Gastroesophageal sphincter (tissue), 4 donors: ENCODE data around the gene LHFPL3. TPM values are rescaled to one million over a fixed set of nuclear protein-coding genes. Genes with fewer than 3 reads are reported as not detected.

ENCODE experiments used
- ATAC-seq: fragments of 150-250 bp; one replicate; pipeline ENCODE4 v1.9.1; 2016; ENCODE audit warnings: mild to moderate bottlenecking, moderate library complexity
- H3K27ac ChIP-seq, 4 donors: fragments of 200-600 bp; sonication (generic) in 3 of 4; 1 replicate in 3 of 4; 2 replicates in 1 of 4; pipeline ENCODE4 v1.5.1; 2016 to 2019
- H3K27me3 ChIP-seq: fragments of 200-600 bp; sonication (generic); one replicate; pipeline ENCODE4 v1.5.1; 2019
- H3K36me3 ChIP-seq, 2 donors: fragments of 200-600 bp; sonication (generic); one replicate each; pipeline ENCODE4 v1.5.1; 2019; ENCODE audit warnings: control low read depth in 1 of 2
- H3K4me1 ChIP-seq, 3 donors: fragments of 200-600 bp; sonication (generic); 1 replicate in 2 of 3; 2 replicates in 1 of 3; pipeline ENCODE4 v1.5.1; 2016 to 2019; ENCODE audit warnings: control low read depth in 2 of 3
- H3K4me3 ChIP-seq, 2 donors: fragments of 200-600 bp; sonication (generic); one replicate each; pipeline ENCODE4 v1.5.1; 2019; ENCODE audit warnings: mild to moderate bottlenecking in 1 of 2, moderate library complexity in 1 of 2
- H3K9me3 ChIP-seq, 3 donors: fragments of 200-600 bp; sonication (generic); one replicate each; pipeline ENCODE4 v1.5.1; 2017 to 2019; ENCODE audit warnings: control low read depth in 2 of 3
- EP300 ChIP-seq: sonication (generic); formaldehyde crosslinking; IDR thresholded peaks from one replicate; pipeline ENCODE4 v1.6.1; 2017; ENCODE audit warnings: antibody characterized with exemption, mild to moderate bottlenecking
- POLR2A ChIP-seq, 2 donors: fragments of 450-650 bp; IDR thresholded peaks; one replicate each; pipeline ENCODE4 v1.6.1; 2017; ENCODE audit warnings: antibody characterized with exemption in 2 of 2, mild to moderate bottlenecking in 2 of 2, moderate library complexity in 1 of 2
- POLR2AphosphoS5 ChIP-seq: sonication (generic); formaldehyde crosslinking; IDR thresholded peaks from one replicate; pipeline ENCODE4 v1.6.1; 2017; ENCODE audit warnings: antibody characterized with exemption
- WGBS, 2 donors: methylation state at CpG; one replicate each; pipeline ENCODE4 v1.1.5; 2018; ENCODE audit warnings: low coverage in 1 of 2; 5-methylcytosine and 5-hydroxymethylcytosine counted together
- total RNA-seq, 4 donors: library from RNA; depleted of rRNA; stranded (reverse); fragments of >200 nt; gene quantifications; one replicate each; pipeline ENCODE4 v1.1.0, GENCODE V29; 2016
- TF ChIP-seq, protein P1 (sequence below), 4 experiments: fragments of 200-600 bp in 2 of 4; fragments of 450-650 bp in 2 of 4; sonication (generic) in 1 of 4; IDR thresholded peaks; one replicate each; pipeline ENCODE4 v1.5.1; 2017 to 2019; ENCODE audit warnings: antibody characterized with exemption in 4 of 4, mild to moderate bottlenecking in 2 of 4, moderate library complexity in 2 of 4

Gene LHFPL3
- total RNA-seq, 4 donors from 2014 or later = not detected

DNA sequence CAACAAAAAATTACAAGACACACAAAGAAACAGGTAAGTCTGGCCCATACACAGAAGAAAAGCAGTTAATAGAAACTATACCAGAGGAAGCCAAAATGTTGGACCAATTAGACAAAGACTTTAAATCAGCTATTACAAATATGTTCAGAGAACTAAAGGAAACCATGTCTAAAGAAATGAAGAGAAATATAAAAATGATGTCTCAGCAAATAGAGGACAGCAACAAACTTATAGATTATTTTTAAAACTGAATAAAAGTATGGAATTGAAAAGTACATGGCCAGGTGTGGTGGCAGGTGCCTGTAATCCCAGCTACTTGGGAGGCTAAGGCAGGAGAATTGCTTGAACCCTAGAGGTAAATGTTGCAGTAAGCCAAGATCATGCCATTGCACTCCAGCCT, 58.5 kb downstream of the LHFPL3 start:
- TF ChIP-seq, protein P1, sequence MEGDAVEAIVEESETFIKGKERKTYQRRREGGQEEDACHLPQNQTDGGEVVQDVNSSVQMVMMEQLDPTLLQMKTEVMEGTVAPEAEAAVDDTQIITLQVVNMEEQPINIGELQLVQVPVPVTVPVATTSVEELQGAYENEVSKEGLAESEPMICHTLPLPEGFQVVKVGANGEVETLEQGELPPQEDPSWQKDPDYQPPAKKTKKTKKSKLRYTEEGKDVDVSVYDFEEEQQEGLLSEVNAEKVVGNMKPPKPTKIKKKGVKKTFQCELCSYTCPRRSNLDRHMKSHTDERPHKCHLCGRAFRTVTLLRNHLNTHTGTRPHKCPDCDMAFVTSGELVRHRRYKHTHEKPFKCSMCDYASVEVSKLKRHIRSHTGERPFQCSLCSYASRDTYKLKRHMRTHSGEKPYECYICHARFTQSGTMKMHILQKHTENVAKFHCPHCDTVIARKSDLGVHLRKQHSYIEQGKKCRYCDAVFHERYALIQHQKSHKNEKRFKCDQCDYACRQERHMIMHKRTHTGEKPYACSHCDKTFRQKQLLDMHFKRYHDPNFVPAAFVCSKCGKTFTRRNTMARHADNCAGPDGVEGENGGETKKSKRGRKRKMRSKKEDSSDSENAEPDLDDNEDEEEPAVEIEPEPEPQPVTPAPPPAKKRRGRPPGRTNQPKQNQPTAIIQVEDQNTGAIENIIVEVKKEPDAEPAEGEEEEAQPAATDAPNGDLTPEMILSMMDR (IDR thresholded peaks at IDR 0.05) = no peak
- TF ChIP-seq EP300 = no peak
- TF ChIP-seq POLR2A (IDR thresholded peaks at IDR 0.05) = no peak
- TF ChIP-seq POLR2AphosphoS5 = no peak
- Histone ChIP-seq H3K27ac (no peak overlapping the region), H3K36me3 (no peaks in the 10 kb centered on the region), H3K4me1 (no peaks in the 10 kb centered on the region), H3K27me3 (peaks cover 4% of the 10 kb centered on the region), H3K9me3 (peaks cover 0 to 29% (median 0%) of the 10 kb centered on the region in 3 donors), H3K4me3 (no peak overlapping the region)
- no peak for ATAC-seq

- Histone ChIP-seq H3K36me3 (no peaks in the 10 kb centered on the region), H3K4me3 (no peak overlapping the region), H3K27me3 (peaks cover 4% of the 10 kb centered on the region), H3K9me3 (peaks cover 0 to 29% (median 0%) of the 10 kb centered on the region in 3 donors), H3K27ac (no peak overlapping the region), H3K4me1 (no peaks in the 10 kb centered on the region)
- WGBS, 2 donors = 63 to 68% methylated on average over 3 of the region's 3 CpGs
- no peak for ATAC-seq
- TF ChIP-seq POLR2A (IDR thresholded peaks at IDR 0.05) = no peak
- no peak for TF ChIP-seq EP300
- TF ChIP-seq POLR2AphosphoS5 = no peak
- TF ChIP-seq, protein P1 (IDR thresholded peaks at IDR 0.05) = no peak
Observed at GRCh38 chr7:104388222-104388621, 59.8 kb downstream of the LHFPL3 start.

GRCh38 chr7:104395162-104395561, 66.8 kb downstream of the LHFPL3 start:
- H3K27me3 ChIP-seq = peaks cover 6% of the 10 kb centered on the region
- ATAC-seq = no peak
- no peak overlapping the region for H3K27ac ChIP-seq
- TF ChIP-seq, protein P1 (IDR thresholded peaks at IDR 0.05) = no peak
- no peak for TF ChIP-seq EP300
- TF ChIP-seq POLR2AphosphoS5 = no peak
- no peak for TF ChIP-seq POLR2A (IDR thresholded peaks at IDR 0.05)
- no peaks in the 10 kb centered on the region for H3K36me3 ChIP-seq
- no peaks in the 10 kb centered on the region for H3K4me1 ChIP-seq
- H3K9me3 ChIP-seq = no peaks in the 10 kb centered on the region
- H3K4me3 ChIP-seq = no peak overlapping the region

- Histone ChIP-seq H3K27me3 (peaks cover 6% of the 10 kb centered on the region), H3K4me3 (no peak overlapping the region), H3K9me3 (no peaks in the 10 kb centered on the region), H3K4me1 (no peaks in the 10 kb centered on the region), H3K27ac (no peak overlapping the region), H3K36me3 (no peaks in the 10 kb centered on the region)
- no peak for ATAC-seq
- 23 to 50% methylated on average over 1 to 4 of the region's 4 CpGs for WGBS, 2 donors
- TF ChIP-seq EP300 = no peak
- TF ChIP-seq, protein P1 (IDR thresholded peaks at IDR 0.05) = no peak
- TF ChIP-seq POLR2AphosphoS5 = no peak
- no peak for TF ChIP-seq POLR2A (IDR thresholded peaks at IDR 0.05)
Observed at GRCh38 chr7:104397442-104397841, 69.0 kb downstream of the LHFPL3 start.

- Histone ChIP-seq H3K9me3 (no peaks in the 10 kb centered on the region), H3K27ac (no peak overlapping the region), H3K27me3 (no peaks in the 10 kb centered on the region), H3K36me3 (no peaks in the 10 kb centered on the region), H3K4me1 (no peaks in the 10 kb centered on the region), H3K4me3 (no peak overlapping the region)
- ATAC-seq = no peak
- 73 to 88% methylated on average over 1 of the region's 1 CpG for WGBS, 2 donors
- no peak for TF ChIP-seq POLR2A (IDR thresholded peaks at IDR 0.05)
- no peak for TF ChIP-seq EP300
- TF ChIP-seq POLR2AphosphoS5 = no peak
- TF ChIP-seq, protein P1 (IDR thresholded peaks at IDR 0.05) = no peak
Observed at GRCh38 chr7:104408371-104408770, 80.0 kb downstream of the LHFPL3 start.
